ENCODE results near the gene TTC32. TPM values are rescaled to one million over a fixed set of nuclear protein-coding genes. Genes with fewer than 3 reads are reported as not detected.
"Not testable (repeated sequence)": the region's sequence is repeated elsewhere in the genome, so short reads cannot be mapped to it uniquely, and the experiment has no call there.

Gene TTC32
- total and polyA plus RNA-seq, 2 experiments from 2014 or later: 23.0 to 36.3 TPM

GRCh38 chr2:19895535-19895934 is 6.2 kb downstream of the TTC32 start:
- no peaks in the 10 kb centered on the region for H3K36me3 ChIP-seq
- H3K4me3 ChIP-seq: no peak overlapping the region
- H3K27ac ChIP-seq: no peak overlapping the region
- no peak for TF ChIP-seq CTCF (IDR thresholded peaks at IDR 0.05; ENCODE audit: low read depth, low read length)
- no peak for DNase-seq (ENCODE audit: low read depth in 1 of 2, low spot score in 1 of 2)
- no peaks in the 10 kb centered on the region for H3K9me3 ChIP-seq (ENCODE audit: low read depth)
- no peaks in the 10 kb centered on the region for H3K27me3 ChIP-seq
- H3K4me1 ChIP-seq (ENCODE audit: low read depth): peaks cover 30% of the 10 kb centered on the region

- Histone ChIP-seq H3K36me3 (no peaks in the 10 kb centered on the region), H3K9me3 (ENCODE audit: low read depth) (no peaks in the 10 kb centered on the region), H3K4me3 (no peak overlapping the region), H3K27me3 (no peaks in the 10 kb centered on the region), H3K27ac (no peak overlapping the region), H3K4me1 (ENCODE audit: low read depth) (peaks cover 17% of the 10 kb centered on the region)
- no peak for DNase-seq (ENCODE audit: low read depth in 1 of 2, low spot score in 1 of 2)
- TF ChIP-seq CTCF (IDR thresholded peaks at IDR 0.05; ENCODE audit: low read depth, low read length): no peak
Observed at GRCh38 chr2:19894134-19894792, 7.5 kb downstream of the TTC32 start.

- Histone ChIP-seq H3K4me3 (no peak overlapping the region), H3K4me1 (ENCODE audit: low read depth) (peaks cover 11% of the 10 kb centered on the region), H3K27ac (no peak overlapping the region), H3K36me3 (no peaks in the 10 kb centered on the region), H3K27me3 (no peaks in the 10 kb centered on the region), H3K9me3 (ENCODE audit: low read depth) (no peaks in the 10 kb centered on the region)
- DNase-seq (ENCODE audit: low read depth in 1 of 2, low spot score in 1 of 2): no peak
- no peak for TF ChIP-seq CTCF (IDR thresholded peaks at IDR 0.05; ENCODE audit: low read depth, low read length)
Observed at GRCh38 chr2:19893520-19894133, 8.2 kb downstream of the TTC32 start.

- H3K27me3 ChIP-seq; H3K27ac ChIP-seq; H3K4me1 ChIP-seq (ENCODE audit: low read depth); H3K4me3 ChIP-seq; H3K36me3 ChIP-seq; H3K9me3 ChIP-seq (ENCODE audit: low read depth); DNase-seq (ENCODE audit: low read depth in 1 of 2, low spot score in 1 of 2): not testable (repeated sequence)
Observed at GRCh38 chr2:19891971-19892370, 9.8 kb downstream of the TTC32 start.

GRCh38 chr2:19890104-19890503 is 11.7 kb downstream of the TTC32 start:
- Histone ChIP-seq H3K4me3 (no peak overlapping the region), H3K27ac (no peak overlapping the region), H3K9me3 (ENCODE audit: low read depth) (no peaks in the 10 kb centered on the region), H3K36me3 (no peaks in the 10 kb centered on the region), H3K27me3 (no peaks in the 10 kb centered on the region), H3K4me1 (ENCODE audit: low read depth) (no peaks in the 10 kb centered on the region)
- no peak for DNase-seq (ENCODE audit: low read depth in 1 of 2, low spot score in 1 of 2)
- no peak for TF ChIP-seq CTCF (IDR thresholded peaks at IDR 0.05; ENCODE audit: low read depth, low read length)

- DNase-seq (ENCODE audit: low read depth in 1 of 2, low spot score in 1 of 2): no peak
- H3K9me3 ChIP-seq (ENCODE audit: low read depth): no peaks in the 10 kb centered on the region
- TF ChIP-seq CTCF (IDR thresholded peaks at IDR 0.05; ENCODE audit: low read depth, low read length): no peak
- no peaks in the 10 kb centered on the region for H3K4me1 ChIP-seq (ENCODE audit: low read depth)
- no peak overlapping the region for H3K4me3 ChIP-seq
- no peaks in the 10 kb centered on the region for H3K36me3 ChIP-seq
- no peaks in the 10 kb centered on the region for H3K27me3 ChIP-seq
- H3K27ac ChIP-seq: no peak overlapping the region
Observed at GRCh38 chr2:19888831-19889230, 13.0 kb downstream of the TTC32 start.

Data from cardiac muscle cell (in vitro differentiated cells and primary cell).